Peyer's patch (tissue), 4 donors: ENCODE data around the gene POLR2M. TPM values are rescaled to one million over a fixed set of nuclear protein-coding genes. Genes with fewer than 3 reads are reported as not detected.

Experiments used
- DNase-seq, 3 donors: peaks; one replicate each; pipeline ENCODE4 v3.0.0-alpha.2; 2017 to 2019
- H3K27ac ChIP-seq, 4 donors: fragments of 200-600 bp; sonication (generic); one replicate each; pipeline ENCODE4 v1.5.1; 2016 to 2019
- H3K27me3 ChIP-seq, 2 donors: fragments of 200-600 bp; sonication (generic); one replicate each; pipeline ENCODE4 v1.5.1; 2019
- H3K36me3 ChIP-seq, 3 donors: fragments of 200-600 bp; sonication (generic); one replicate each; pipeline ENCODE4 v1.5.1; 2016 to 2019
- H3K4me1 ChIP-seq, 4 donors: fragments of 200-600 bp; sonication (generic); one replicate each; pipeline ENCODE4 v1.5.1; 2016 to 2019
- H3K4me3 ChIP-seq, 4 donors: fragments of 200-600 bp; sonication (generic); 1 replicate in 3 of 4; 2 replicates in 1 of 4; pipeline ENCODE4 v1.5.1; 2016 to 2019; ENCODE audit warnings: mild to moderate bottlenecking in 1 of 4
- H3K9me3 ChIP-seq, 4 donors: fragments of 200-600 bp; sonication (generic); one replicate each; pipeline ENCODE4 v1.5.1; 2016 to 2019; ENCODE audit warnings: mild to moderate bottlenecking in 1 of 4
- CTCF ChIP-seq, 6 experiments: fragments of 450-650 bp in 4 of 6; fragments of 200-600 bp in 2 of 6; sonication (generic) in 1 of 6; IDR thresholded peaks; one replicate each; pipeline ENCODE4 v1.5.1; 2017 to 2019; ENCODE audit warnings: antibody characterized with exemption in 6 of 6, mild to moderate bottlenecking in 3 of 6, moderate library complexity in 1 of 6
- POLR2A ChIP-seq, 2 donors: fragments of 450-650 bp; IDR thresholded peaks; one replicate each; pipeline ENCODE4 v1.5.1; 2017; ENCODE audit warnings: antibody characterized with exemption in 2 of 2, mild to moderate bottlenecking in 2 of 2, moderate library complexity in 2 of 2
- total RNA-seq, 4 donors: library from RNA; depleted of rRNA; stranded (reverse); fragments of >200 nt; gene quantifications; one replicate each; pipeline ENCODE4 v1.1.0, GENCODE V29; 2016

The POLR2M gene
- total RNA-seq, 4 donors from 2014 or later, result 141 to 595 (median 211) TPM

DNA sequence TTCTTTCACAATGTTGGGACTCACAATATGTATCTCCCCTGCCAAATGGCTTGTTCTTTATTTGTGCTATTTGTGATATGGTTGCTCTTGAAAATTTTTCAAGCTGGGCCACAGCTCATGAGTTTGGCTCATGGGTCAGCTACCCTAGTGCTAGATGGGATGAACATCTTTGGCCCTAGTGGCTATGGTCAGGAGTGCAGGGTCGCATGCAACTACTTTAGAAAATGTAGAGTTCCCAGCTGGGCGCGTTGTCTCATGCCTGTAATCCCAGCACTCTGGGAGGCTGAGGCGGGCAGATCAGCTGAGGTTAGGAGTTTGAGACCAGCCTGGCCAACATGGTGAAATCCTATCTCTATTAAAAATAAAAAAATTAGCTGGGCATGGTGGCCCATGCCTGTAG, 55.8 kb downstream of the POLR2M start:
- no peak overlapping the region for H3K27ac ChIP-seq
- no peaks in the 10 kb centered on the region for H3K4me1 ChIP-seq
- no peaks in the 10 kb centered on the region for H3K36me3 ChIP-seq
- DNase-seq, result no peak
- no peaks in the 10 kb centered on the region for H3K27me3 ChIP-seq
- TF ChIP-seq POLR2A (IDR thresholded peaks at IDR 0.05) (no peak), CTCF (IDR thresholded peaks at IDR 0.05) (no peak)
- H3K9me3 ChIP-seq, result no peaks in the 10 kb centered on the region
- no peak overlapping the region for H3K4me3 ChIP-seq

DNA sequence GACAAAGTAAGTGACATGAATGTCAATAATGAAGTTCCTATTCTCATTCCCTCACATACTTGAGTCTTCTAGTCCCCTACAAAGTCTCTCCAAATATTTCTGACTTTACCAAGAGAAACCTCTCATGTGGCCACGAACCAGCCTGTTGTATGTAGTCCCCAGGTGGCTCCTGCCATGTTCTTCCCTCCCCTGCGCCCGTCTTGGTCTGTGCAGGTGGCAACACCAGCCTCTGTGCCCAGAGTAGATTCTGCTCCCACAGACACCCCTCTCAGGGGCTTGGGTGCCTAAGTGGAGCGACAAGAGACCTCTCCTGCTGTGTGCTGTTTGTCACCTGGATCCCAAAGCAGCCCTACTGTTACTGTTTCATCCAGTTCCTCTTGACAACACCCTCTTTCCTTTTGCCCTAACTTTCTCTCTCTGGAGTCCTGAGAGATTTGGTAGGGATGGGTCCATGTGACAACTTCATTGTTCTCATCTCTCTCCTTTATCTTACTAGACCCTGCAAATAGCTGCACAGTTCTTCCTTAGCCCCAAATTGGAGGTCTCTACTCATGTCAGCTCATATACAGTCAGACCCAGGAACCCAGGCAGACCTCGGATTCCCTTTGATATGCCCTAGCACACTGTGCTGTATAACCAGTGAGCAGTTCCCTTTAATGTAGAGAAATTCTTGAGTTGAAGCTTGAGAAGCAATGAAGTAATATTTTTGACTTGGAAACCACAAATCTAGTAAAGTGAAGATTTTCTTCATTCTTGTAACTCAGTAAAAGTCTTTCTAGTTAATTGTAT, 56.9 kb downstream of the POLR2M start:
- H3K27me3 ChIP-seq, result no peaks in the 10 kb centered on the region
- no peaks in the 10 kb centered on the region for H3K9me3 ChIP-seq
- no peak for DNase-seq
- H3K36me3 ChIP-seq, result no peaks in the 10 kb centered on the region
- no peak overlapping the region for H3K27ac ChIP-seq
- H3K4me1 ChIP-seq, result no peaks in the 10 kb centered on the region
- TF ChIP-seq POLR2A (IDR thresholded peaks at IDR 0.05), result no peak
- no peak for TF ChIP-seq CTCF (IDR thresholded peaks at IDR 0.05)
- no peak overlapping the region for H3K4me3 ChIP-seq

Other genes with a start within 250 kb of the POLR2M start
- gene MYZAP, start 114.8 kb upstream of the POLR2M start, total RNA-seq, result 10 to 100 TPM in 3 of 4 donors, 1 to 10 TPM in 1; 2.5 to 36.3 (median 17.4) TPM